ENCODE results near the gene RPS18. TPM values are rescaled to one million over a fixed set of nuclear protein-coding genes. Genes with fewer than 3 reads are reported as not detected.

The RPS18 gene
- polyA plus RNA-seq, 3 donors = 3,971 to 5,636 (median 5,545) TPM

DNA sequence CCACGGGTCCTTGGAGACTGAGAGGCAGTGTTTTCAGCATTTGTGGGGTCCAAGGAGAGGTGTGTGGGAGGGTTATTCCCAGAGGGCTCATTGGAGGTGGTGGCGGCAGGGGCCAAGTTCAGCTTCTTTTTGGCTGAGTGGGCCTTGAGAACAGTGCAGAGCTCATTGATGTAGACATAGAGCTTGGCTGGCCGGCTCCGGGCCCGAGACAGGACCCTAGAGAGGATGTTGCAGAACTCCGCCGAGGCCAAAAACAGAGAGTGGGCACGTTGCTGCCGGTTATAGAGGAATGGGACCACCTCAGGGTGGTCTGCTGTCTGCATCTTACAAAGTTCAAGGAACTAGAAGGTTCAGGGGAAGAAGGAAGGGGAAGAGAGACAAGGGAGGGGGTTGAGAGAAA is 49.4 kb downstream of the RPS18 start:
- no peak overlapping the region for H3K27ac ChIP-seq (ENCODE audit: low read depth, low read length)
- WGBS, 3 donors = 60 to 75% (median 69%) methylated on average over 9 of the region's 9 CpGs

DNA sequence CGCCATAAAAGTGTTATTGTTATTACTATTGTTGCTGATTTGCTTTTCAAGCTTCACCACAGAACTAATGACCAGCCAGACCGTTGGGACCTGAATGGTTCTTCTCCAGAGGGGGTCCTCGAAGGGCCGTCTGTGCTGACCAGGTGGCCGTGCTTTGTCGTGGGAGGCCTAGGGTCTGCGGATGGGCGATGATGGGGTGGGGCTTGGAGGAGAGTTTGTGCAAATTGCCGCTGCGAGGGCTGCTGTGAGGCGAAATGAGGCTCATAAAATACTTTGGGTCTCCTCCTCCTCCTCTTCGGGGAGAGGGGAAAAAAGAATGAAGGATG is 51.7 kb downstream of the RPS18 start:
- H3K27ac ChIP-seq (ENCODE audit: low read depth, low read length) = no peak overlapping the region
- 0 to 3% (median 1%) methylated on average over 12 of the region's 12 CpGs for WGBS, 3 donors

DNA sequence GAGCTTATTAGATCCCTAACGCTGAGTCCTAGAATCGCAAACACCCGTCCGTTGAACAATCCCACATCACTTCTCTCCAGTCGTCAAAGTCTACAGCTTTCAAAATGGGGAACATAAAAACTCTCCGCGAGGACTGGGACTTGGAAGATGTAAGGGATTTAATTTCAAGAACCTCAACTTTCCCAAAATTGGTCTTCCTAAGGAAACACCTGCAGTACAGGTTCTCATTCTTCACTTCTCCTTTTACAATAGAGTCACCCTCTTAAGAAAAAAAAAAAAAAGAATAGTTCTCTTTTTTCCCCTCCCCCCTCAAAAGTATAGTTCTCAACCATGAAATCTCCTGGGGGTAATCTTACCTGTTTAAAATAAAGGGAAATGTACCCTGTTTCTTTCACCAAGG is 52.2 kb downstream of the RPS18 start:
- whole genome bisulfite sequencing, 3 donors = 15 to 26% (median 18%) methylated on average over 7 of the region's 7 CpGs
- no peak overlapping the region for H3K27ac ChIP-seq (ENCODE audit: low read depth, low read length)

Other genes with a start within 250 kb of the RPS18 start
- gene HLA-DPA1, start 198.4 kb upstream of the RPS18 start, polyA plus RNA-seq = 10 to 100 TPM; 10.4 to 50.7 (median 20.9) TPM
- gene HLA-DPB1, start 196.1 kb upstream of the RPS18 start, polyA plus RNA-seq = 10 to 100 TPM; 26.1 to 49.8 (median 48.0) TPM
- gene COL11A2, start 79.6 kb upstream of the RPS18 start, polyA plus RNA-seq = 1 to 10 TPM in 1 of 3 donors, under 1 TPM in 2; 0.28 to 2.6 (median 0.88) TPM
- gene RXRB, start 71.4 kb upstream of the RPS18 start, polyA plus RNA-seq = 10 to 100 TPM; 22.7 to 31.3 (median 29.6) TPM
- 100 to 1,000 TPM in 1 of 3 donors, 10 to 100 TPM in 2; 51.4 to 112 (median 72.1) TPM for gene SLC39A7, start 71.2 kb upstream of the RPS18 start, polyA plus RNA-seq
- gene HSD17B8, start 67.4 kb upstream of the RPS18 start, polyA plus RNA-seq = 10 to 100 TPM in 2 of 3 donors, 1 to 10 TPM in 1; 5.7 to 51.7 (median 14.4) TPM
- gene RING1, start 63.6 kb upstream of the RPS18 start, polyA plus RNA-seq = 10 to 100 TPM; 23.7 to 42.5 (median 40.5) TPM
- 10 to 100 TPM; 34.7 to 40.3 (median 36.9) TPM for gene VPS52, start 199 bp upstream of the RPS18 start, polyA plus RNA-seq
- 1 to 10 TPM; 4.0 to 9.3 (median 8.5) TPM for gene B3GALT4, start 5.0 kb downstream of the RPS18 start, polyA plus RNA-seq
- gene WDR46, start 17.2 kb downstream of the RPS18 start, polyA plus RNA-seq = 10 to 100 TPM; 27.5 to 47.4 (median 42.7) TPM
- 100 to 1,000 TPM in 1 of 3 donors, 10 to 100 TPM in 2; 47.0 to 131 (median 77.7) TPM for gene PFDN6, start 17.5 kb downstream of the RPS18 start, polyA plus RNA-seq
- gene RGL2, start 26.9 kb downstream of the RPS18 start, polyA plus RNA-seq = 10 to 100 TPM; 33.1 to 64.3 (median 49.0) TPM
- gene TAPBP, start 42.0 kb downstream of the RPS18 start, polyA plus RNA-seq = 10 to 100 TPM; 14.2 to 29.9 (median 26.3) TPM
- 10 to 100 TPM in 2 of 3 donors, 1 to 10 TPM in 1; 8.9 to 13.5 (median 13.4) TPM for gene ZBTB22, start 45.7 kb downstream of the RPS18 start, polyA plus RNA-seq
- 10 to 100 TPM; 19.6 to 35.4 (median 34.0) TPM for gene DAXX, start 50.9 kb downstream of the RPS18 start, polyA plus RNA-seq
- gene KIFC1, start 119.7 kb downstream of the RPS18 start, polyA plus RNA-seq = under 1 TPM; 0.55 to 0.56 (median 0.56) TPM
- gene PHF1, start 138.9 kb downstream of the RPS18 start, polyA plus RNA-seq = 100 to 1,000 TPM in 1 of 3 donors, 10 to 100 TPM in 2; 52.3 to 106 (median 73.9) TPM
- gene CUTA, start 146.0 kb downstream of the RPS18 start, polyA plus RNA-seq = 100 to 1,000 TPM; 123 to 153 (median 148) TPM
- gene SYNGAP1, start 148.0 kb downstream of the RPS18 start, polyA plus RNA-seq = 10 to 100 TPM in 1 of 3 donors, 1 to 10 TPM in 2; 4.2 to 16.1 (median 7.2) TPM
- 1 to 10 TPM in 2 of 3 donors, under 1 TPM in 1; 0.79 to 3.1 (median 1.8) TPM for gene ZBTB9, start 182.5 kb downstream of the RPS18 start, polyA plus RNA-seq

All from adipose tissue (tissue), 3 donors.